Measurements from ENCODE around the gene NOS3. TPM values are rescaled to one million over a fixed set of nuclear protein-coding genes. Genes with fewer than 3 reads are reported as not detected.
A peak's percentile ranks its signal among the peaks of the same experiment; 100 is the strongest.

The NOS3 gene
- total and polyA plus RNA-seq, 11 donors: 8.9 to 49.4 (median 17.3) TPM

DNA sequence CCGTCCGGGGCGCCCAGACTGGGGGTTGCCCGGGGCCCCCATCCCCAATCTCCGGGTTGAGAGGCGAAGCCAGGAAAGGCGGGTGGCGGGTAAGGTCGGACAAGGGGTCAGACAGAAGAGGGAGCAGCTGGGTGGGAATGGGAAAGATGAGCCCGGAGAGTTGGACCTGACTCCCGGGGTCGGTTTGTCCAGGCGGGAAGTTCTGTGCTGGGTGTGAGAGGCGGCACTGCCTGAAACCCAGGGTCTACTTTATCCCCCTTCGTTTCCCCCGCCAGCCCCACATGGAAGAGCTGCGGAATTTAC, 69.2 kb downstream of the NOS3 start:
- DNase-seq: no peak
- Histone ChIP-seq H3K36me3 (peaks cover 0 to 17% (median 13%) of the 10 kb centered on the region in 9 donors), H3K9me3 (no peaks in the 10 kb centered on the region), H3K4me1 (peaks cover 9 to 55% (median 48%) of the 10 kb centered on the region in 12 donors), H3K4me3 (peak overlapping the region; percentile 68 to 100 (median 90)), H3K27ac (peak overlapping the region; percentile 90 to 99 (median 98)), H3K27me3 (no peaks in the 10 kb centered on the region)
- 1 to 5% (median 3%) methylated on average over 13 to 17 of the region's 17 CpGs for WGBS, 4 donors
- ATAC-seq: no peak
- TF ChIP-seq, protein P1, sequence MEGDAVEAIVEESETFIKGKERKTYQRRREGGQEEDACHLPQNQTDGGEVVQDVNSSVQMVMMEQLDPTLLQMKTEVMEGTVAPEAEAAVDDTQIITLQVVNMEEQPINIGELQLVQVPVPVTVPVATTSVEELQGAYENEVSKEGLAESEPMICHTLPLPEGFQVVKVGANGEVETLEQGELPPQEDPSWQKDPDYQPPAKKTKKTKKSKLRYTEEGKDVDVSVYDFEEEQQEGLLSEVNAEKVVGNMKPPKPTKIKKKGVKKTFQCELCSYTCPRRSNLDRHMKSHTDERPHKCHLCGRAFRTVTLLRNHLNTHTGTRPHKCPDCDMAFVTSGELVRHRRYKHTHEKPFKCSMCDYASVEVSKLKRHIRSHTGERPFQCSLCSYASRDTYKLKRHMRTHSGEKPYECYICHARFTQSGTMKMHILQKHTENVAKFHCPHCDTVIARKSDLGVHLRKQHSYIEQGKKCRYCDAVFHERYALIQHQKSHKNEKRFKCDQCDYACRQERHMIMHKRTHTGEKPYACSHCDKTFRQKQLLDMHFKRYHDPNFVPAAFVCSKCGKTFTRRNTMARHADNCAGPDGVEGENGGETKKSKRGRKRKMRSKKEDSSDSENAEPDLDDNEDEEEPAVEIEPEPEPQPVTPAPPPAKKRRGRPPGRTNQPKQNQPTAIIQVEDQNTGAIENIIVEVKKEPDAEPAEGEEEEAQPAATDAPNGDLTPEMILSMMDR (IDR thresholded peaks at IDR 0.05): peak in 3 of 12 donors; percentile 4 to 13 (median 4)
- TF ChIP-seq POLR2A (IDR thresholded peaks at IDR 0.05): no peak
- intact Hi-C loops (cut with DNase I): loop anchor here in 3 of 10 donors (1.0 to 10.0 kb wide), 3 partner anchors 20 to 55 kb away; partner anchors contain the start of gene FASTK (in 2 of the 3)

DNA sequence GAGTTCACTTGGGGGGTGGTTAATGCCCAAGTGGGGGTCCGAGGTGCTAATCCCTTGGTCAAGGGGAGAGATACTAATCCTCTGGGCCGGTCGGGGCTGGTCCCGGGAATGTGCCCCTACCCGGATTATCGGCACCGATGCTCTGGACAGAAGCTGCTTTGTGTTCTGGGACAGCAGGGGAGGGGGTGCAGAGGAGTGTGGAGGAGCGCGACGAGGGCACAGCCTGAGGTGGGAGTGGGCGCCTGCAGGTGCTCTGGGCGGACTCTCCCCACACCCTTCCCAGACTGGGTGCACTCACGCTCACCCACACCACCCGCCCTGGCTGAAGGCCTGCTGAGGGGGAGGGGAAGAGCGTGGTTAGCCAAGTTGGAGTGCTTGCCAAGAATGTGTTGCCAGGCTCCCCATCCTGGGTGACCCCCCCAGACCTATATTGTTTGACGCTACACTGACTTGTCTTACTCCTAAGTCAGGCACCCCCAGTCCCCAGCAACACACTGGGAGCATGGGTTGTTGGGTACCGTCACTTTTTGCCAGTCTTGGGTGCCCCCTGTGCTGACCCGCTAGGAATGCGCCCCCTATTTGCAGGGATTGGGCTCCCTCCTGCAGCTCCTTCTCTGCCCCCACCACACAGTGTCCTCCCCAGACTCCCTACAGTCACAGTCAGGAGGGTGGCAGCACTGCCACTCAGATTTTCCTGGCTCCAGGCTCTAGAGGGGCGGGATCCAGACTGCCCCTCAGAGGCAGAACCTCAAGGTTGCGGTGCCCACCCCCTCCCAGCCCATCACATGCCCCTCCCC, 69.8 kb downstream of the NOS3 start:
- Histone ChIP-seq H3K9me3 (no peaks in the 10 kb centered on the region), H3K4me1 (peaks cover 9 to 55% (median 49%) of the 10 kb centered on the region in 12 donors), H3K4me3 (peak overlapping the region; percentile 68 to 100 (median 90)), H3K27me3 (no peaks in the 10 kb centered on the region), H3K36me3 (peaks cover 0 to 22% (median 18%) of the 10 kb centered on the region in 9 donors), H3K27ac (peak overlapping the region in 10 of 12 donors; percentile 90 to 99 (median 98))
- TF ChIP-seq, protein P1 (IDR thresholded peaks at IDR 0.05): peak in 1 of 12 donors; percentile 20
- TF ChIP-seq POLR2A (IDR thresholded peaks at IDR 0.05): no peak
- ATAC-seq (peak in 1 of 4 donors; percentile 3), DNase-seq (peak in 2 of 5 donors; percentile 56 to 66)
- intact Hi-C loops (cut with DNase I): loop anchor here in 3 of 10 donors (1.0 to 10.0 kb wide), 3 partner anchors 20 to 54 kb away; partner anchors contain the start of gene FASTK (in 2 of the 3)
- WGBS, 4 donors: 12 to 15% (median 13%) methylated on average over 12 to 21 of the region's 21 CpGs

DNA sequence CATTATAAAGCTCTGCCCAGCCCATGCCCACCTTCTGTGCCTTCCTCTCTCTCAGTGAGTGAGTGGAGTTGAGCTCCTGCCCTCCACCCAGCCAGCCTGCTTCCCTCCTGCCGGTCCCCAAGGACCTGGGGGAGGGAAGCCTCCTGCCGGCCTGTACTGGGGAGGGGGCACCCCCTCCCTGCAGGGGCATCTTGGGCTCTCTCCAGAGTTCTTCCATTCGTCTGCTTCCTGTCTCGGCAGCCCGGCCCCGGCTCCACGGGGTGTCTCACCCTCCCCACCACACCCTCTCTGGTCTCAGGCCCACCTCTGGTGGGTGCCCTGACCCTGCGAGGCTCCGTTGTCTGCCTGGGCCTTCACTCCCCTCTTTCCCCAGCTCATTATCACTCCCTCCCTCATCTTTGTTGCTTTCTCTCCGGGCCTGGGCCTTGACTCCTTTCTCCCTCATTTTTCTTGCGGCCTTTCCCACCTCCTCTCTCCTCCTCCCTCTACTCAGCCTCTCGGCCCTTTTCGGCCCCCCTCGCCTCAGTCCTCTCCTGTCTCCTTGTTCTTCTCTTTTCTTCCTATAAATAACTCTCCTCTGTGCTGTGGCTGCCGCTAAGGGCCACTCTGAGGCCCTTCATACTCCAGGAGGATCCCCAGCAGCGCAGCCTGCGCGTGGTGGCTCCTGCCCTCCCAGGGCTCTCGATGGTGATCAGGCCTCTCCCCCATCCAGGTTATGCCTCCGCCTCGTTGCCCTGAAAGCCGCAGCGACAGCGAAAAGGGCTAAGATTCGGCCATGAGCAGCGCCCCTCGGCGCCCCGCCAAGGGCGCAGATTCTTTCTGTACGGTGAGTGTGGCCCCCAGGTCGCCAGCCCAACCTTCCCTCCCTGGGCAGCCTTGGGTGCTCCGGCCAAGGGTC, 70.6 kb downstream of the NOS3 start:
- intact Hi-C loops (cut with DNase I): loop anchor here in 2 of 10 donors (2.0 to 10.0 kb wide), 2 partner anchors 19 to 53 kb away; partner anchors contain the start of gene FASTK (in 1 of the 2)
- no peak for DNase-seq
- Histone ChIP-seq H3K36me3 (peaks cover 0 to 31% (median 27%) of the 10 kb centered on the region in 9 donors), H3K27me3 (no peaks in the 10 kb centered on the region), H3K4me1 (peaks cover 9 to 55% (median 49%) of the 10 kb centered on the region in 12 donors), H3K9me3 (no peaks in the 10 kb centered on the region), H3K4me3 (peak overlapping the region in 8 of 12 donors; percentile 68 to 100 (median 90)), H3K27ac (peak overlapping the region in 8 of 12 donors; percentile 53 to 99 (median 98))
- no peak for TF ChIP-seq POLR2A (IDR thresholded peaks at IDR 0.05)
- WGBS, 4 donors: 58 to 60% (median 60%) methylated on average over 31 to 33 of the region's 33 CpGs
- no peak for ATAC-seq

DNA sequence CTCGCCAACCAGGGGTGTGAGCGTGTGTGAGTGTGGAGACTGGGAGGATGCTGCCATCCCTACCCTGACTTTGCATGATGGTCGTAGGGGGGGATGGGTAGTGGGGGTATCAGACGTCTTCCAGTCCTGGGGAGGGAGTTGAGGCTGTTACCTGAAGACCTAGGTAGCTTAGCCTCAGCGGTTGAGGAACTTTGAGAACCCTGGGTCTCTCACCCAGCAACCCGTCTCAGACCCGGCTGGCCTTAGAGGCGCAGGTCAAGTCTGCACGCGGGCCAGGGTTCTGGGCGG, 71.2 kb downstream of the NOS3 start:
- Histone ChIP-seq H3K9me3 (no peaks in the 10 kb centered on the region), H3K27me3 (no peaks in the 10 kb centered on the region), H3K36me3 (peaks cover 0 to 37% (median 33%) of the 10 kb centered on the region in 9 donors), H3K27ac (peak overlapping the region in 8 of 12 donors; percentile 46 to 99 (median 70)), H3K4me3 (peak overlapping the region in 1 of 12 donors; percentile 30), H3K4me1 (peaks cover 9 to 50% (median 44%) of the 10 kb centered on the region in 12 donors)
- intact Hi-C loops (cut with DNase I): loop anchor here in 1 of 10 donors (10.0 kb wide), 1 partner anchor 53 kb away; no protein-coding TSS in a partner anchor
- 70 to 87% (median 75%) methylated on average over 11 of the region's 11 CpGs for WGBS, 4 donors
- no peak for DNase-seq
- TF ChIP-seq POLR2A (IDR thresholded peaks at IDR 0.05): no peak
- TF ChIP-seq, protein P1 (IDR thresholded peaks at IDR 0.05): no peak
- no peak for ATAC-seq
